Neural progenitor cell (in vitro differentiated cells): ENCODE results near the gene NDUFS3. TPM values are rescaled to one million over a fixed set of nuclear protein-coding genes. Genes with fewer than 3 reads are reported as not detected.

Experiments used
- DNase-seq: peaks from one replicate; pipeline ENCODE4 v3.0.0-alpha.2; 2016; ENCODE audit warnings: low spot score
- H2AFZ ChIP-seq: fragments of 200-600 bp; sonication (generic); replicated peaks from 2 replicates; pipeline ENCODE4 v1.6.1; 2016; ENCODE audit warnings: antibody characterized with exemption
- H3F3A ChIP-seq: fragments of 200-600 bp; sonication (generic); 2 replicates; pipeline ENCODE4 v1.6.1; 2016; ENCODE audit warnings: antibody characterized with exemption, low read depth
- H3K27ac ChIP-seq: fragments of 200-600 bp; sonication (generic); 2 replicates; pipeline ENCODE4 v1.5.1; 2016; ENCODE audit warnings: mild to moderate bottlenecking
- H3K27me3 ChIP-seq: fragments of 200-600 bp; sonication (generic); 2 replicates; pipeline ENCODE4 v1.6.1; 2016; ENCODE audit warnings: mild to moderate bottlenecking, moderate library complexity
- H3K36me3 ChIP-seq: fragments of 200-600 bp; sonication (generic); 2 replicates; pipeline ENCODE4 v1.5.1; 2016
- H3K4me1 ChIP-seq: fragments of 200-600 bp; sonication (generic); 2 replicates; pipeline ENCODE4 v1.6.1; 2016; ENCODE audit warnings: mixed run types
- H3K4me2 ChIP-seq: fragments of 200-600 bp; sonication (generic); 2 replicates; pipeline ENCODE4 v1.6.1; 2016
- H3K4me3 ChIP-seq: fragments of 200-600 bp; sonication (generic); 2 replicates; pipeline ENCODE4 v1.5.1; 2016
- H3K79me2 ChIP-seq: fragments of 200-600 bp; sonication (generic); 2 replicates; pipeline ENCODE4 v1.6.1; 2016; ENCODE audit warnings: low read depth
- H3K9ac ChIP-seq: fragments of 200-600 bp; sonication (generic); 2 replicates; pipeline ENCODE4 v1.6.1; 2016
- H3K9me3 ChIP-seq: fragments of 200-600 bp; sonication (generic); 2 replicates; pipeline ENCODE4 v1.5.1; 2016; ENCODE audit warnings: low read depth
- H4K20me1 ChIP-seq: fragments of 200-600 bp; sonication (generic); 2 replicates; pipeline ENCODE4 v1.6.1; 2016; ENCODE audit warnings: low read depth
- H3K27ac Mint-ChIP-seq: 3 replicates; pipeline ENCODE4 v1.8.0; 2021; ENCODE audit warnings: mixed read lengths
- H3K27me3 Mint-ChIP-seq: 2 replicates; pipeline ENCODE4 v1.8.0; 2022; ENCODE audit warnings: low read depth, mild to moderate bottlenecking, inconsistent platforms, moderate library complexity, mixed read lengths; ENCODE audit not compliant: insufficient read depth
- H3K36me3 Mint-ChIP-seq: 3 replicates; pipeline ENCODE4 v1.8.0; 2021; ENCODE audit warnings: mixed read lengths
- H3K4me1 Mint-ChIP-seq: 3 replicates; pipeline ENCODE4 v1.8.0; 2021; ENCODE audit warnings: mixed read lengths
- H3K4me3 Mint-ChIP-seq: 3 replicates; pipeline ENCODE4 v1.8.0; 2021; ENCODE audit warnings: mild to moderate bottlenecking, moderate library complexity, mixed read lengths
- H3K9me3 Mint-ChIP-seq: 3 replicates; pipeline ENCODE4 v1.8.0; 2020; ENCODE audit warnings: mixed read lengths
- CTCF ChIP-seq: fragments of 200-600 bp; sonication (generic); IDR thresholded peaks from 2 replicates; pipeline ENCODE4 v1.5.1; 2017; ENCODE audit warnings: antibody characterized with exemption, mild to moderate bottlenecking
- EZH2 ChIP-seq: fragments of 200-600 bp; sonication (generic); IDR thresholded peaks from 2 replicates; pipeline ENCODE4 v1.6.1; 2017; ENCODE audit warnings: antibody characterized with exemption, mild to moderate bottlenecking, moderate library complexity
- EZH2phosphoT487 ChIP-seq: fragments of 200-600 bp; sonication (generic); IDR thresholded peaks from 2 replicates; pipeline ENCODE4 v1.6.1; 2017; ENCODE audit warnings: antibody characterized with exemption
- small RNA-seq: library from RNA; depleted of rRNA; stranded (forward); fragments of <200 nt; gene quantifications from one replicate; pipeline ENCODE3, GENCODE V24; 2015
- total RNA-seq: library from RNA; depleted of rRNA; stranded (reverse); fragments of >200 nt; gene quantifications from 2 replicates; pipeline ENCODE4 v1.2.3, GENCODE V29; 2015; ENCODE audit warnings: low replicate concordance

Gene NDUFS3
- total RNA-seq, 1 donor from 2014 or later = 78.9 TPM

- Histone ChIP-seq H3K36me3 (peaks cover 14% of the 10 kb centered on the region), H3K27me3 (no peaks in the 10 kb centered on the region), H3K27ac (no peak overlapping the region), H3K4me3 (no peak overlapping the region), H3K79me2 (no peaks in the 10 kb centered on the region), H3K4me2 (no peak overlapping the region), H3K9ac (no peak overlapping the region), H3F3A (no peaks in the 10 kb centered on the region), H4K20me1 (no peaks in the 10 kb centered on the region), H3K9me3 (no peaks in the 10 kb centered on the region), H3K4me1 (no peaks in the 10 kb centered on the region), H2AFZ (no peak overlapping the region)
- no peak overlapping the region for H3K4me3 Mint-ChIP-seq
- no peak for DNase-seq
- no peaks in the 10 kb centered on the region for H3K4me1 Mint-ChIP-seq
- H3K27me3 Mint-ChIP-seq = no peaks in the 10 kb centered on the region
- H3K36me3 Mint-ChIP-seq = peaks cover 25% of the 10 kb centered on the region
- TF ChIP-seq CTCF = no peak
- TF ChIP-seq EZH2phosphoT487 = no peak
- no peak for TF ChIP-seq EZH2
- H3K27ac Mint-ChIP-seq = no peak overlapping the region
- no peaks in the 10 kb centered on the region for H3K9me3 Mint-ChIP-seq
Measured at GRCh38 chr11:47628026-47628425, 49.2 kb downstream of the NDUFS3 start.

- H3K36me3 ChIP-seq = peaks cover 27% of the 10 kb centered on the region
- Mint-ChIP-seq H3K27me3 (no peaks in the 10 kb centered on the region), H3K9me3 (no peaks in the 10 kb centered on the region), H3K27ac (no peak overlapping the region), H3K36me3 (peaks cover 34% of the 10 kb centered on the region), H3K4me1 (no peaks in the 10 kb centered on the region), H3K4me3 (no peak overlapping the region)
- no peaks in the 10 kb centered on the region for H3K27me3 ChIP-seq
- H3K4me3 ChIP-seq = no peak overlapping the region
- no peak for DNase-seq
- no peak overlapping the region for H2AFZ ChIP-seq
- H3F3A ChIP-seq = no peaks in the 10 kb centered on the region
- no peak overlapping the region for H3K4me2 ChIP-seq
- no peak overlapping the region for H3K27ac ChIP-seq
- no peaks in the 10 kb centered on the region for H3K79me2 ChIP-seq
- TF ChIP-seq EZH2 (no peak), EZH2phosphoT487 (no peak), CTCF (no peak)
- no peaks in the 10 kb centered on the region for H3K4me1 ChIP-seq
- H4K20me1 ChIP-seq = no peaks in the 10 kb centered on the region
- no peaks in the 10 kb centered on the region for H3K9me3 ChIP-seq
- no peak overlapping the region for H3K9ac ChIP-seq
Measured at GRCh38 chr11:47631473-47631872, 52.6 kb downstream of the NDUFS3 start.

Small RNAs within 50 kb of the gene (small RNA-seq; reads per million reads assigned to genes)
- not detected for gene RN7SL652P
- gene RNU5E-10P = not detected

Other genes starting within 250 kb of the NDUFS3 start
- 0.06 and 0.12 TPM in 2 replicates for gene MYBPC3, start 226.4 kb upstream of the NDUFS3 start, total RNA-seq
- not detected in 2 replicates for gene SPI1, start 200.5 kb upstream of the NDUFS3 start, total RNA-seq
- gene SLC39A13, start 170.5 kb upstream of the NDUFS3 start, total RNA-seq = 11.3 and 36.4 TPM in 2 replicates
- gene PSMC3, start 152.6 kb upstream of the NDUFS3 start, total RNA-seq = 126 and 175 TPM in 2 replicates
- gene RAPSN, start 129.9 kb upstream of the NDUFS3 start, total RNA-seq = not detected in 2 replicates
- 170 and 173 TPM in 2 replicates for gene CELF1, start 25.9 kb upstream of the NDUFS3 start, total RNA-seq
- 60.4 and 73.6 TPM in 2 replicates for gene PTPMT1, start 13.5 kb upstream of the NDUFS3 start, total RNA-seq
- gene KBTBD4, start 104 bp upstream of the NDUFS3 start, total RNA-seq = 19.5 and 23.9 TPM in 2 replicates
- gene FAM180B, start 7.6 kb downstream of the NDUFS3 start, total RNA-seq = not detected in 2 replicates
- 0.39 and 9.7 TPM in 2 replicates for gene C1QTNF4, start 15.3 kb downstream of the NDUFS3 start, total RNA-seq
- 83.6 and 93.2 TPM in 2 replicates for gene MTCH2, start 63.5 kb downstream of the NDUFS3 start, total RNA-seq
- gene AGBL2, start 136.3 kb downstream of the NDUFS3 start, total RNA-seq = 2.5 and 3.7 TPM in 2 replicates
- 131 and 153 TPM in 2 replicates for gene FNBP4, start 188.3 kb downstream of the NDUFS3 start, total RNA-seq